KOPT-K1 (cell line): ENCODE results near the gene HCN2.

ENCODE experiments used
- H3K27ac ChIP-seq: fragments of 200-600 bp; sonication (generic); 2 replicates; pipeline ENCODE4 v1.5.1; 2016; ENCODE audit warnings: antibody characterized with exemption, mild to moderate bottlenecking, low read depth, low read length; ENCODE audit not compliant: poor library complexity, severe bottlenecking
- H3K36me3 ChIP-seq: fragments of 200-600 bp; sonication (generic); 2 replicates; pipeline ENCODE4 v1.5.1; 2017; ENCODE audit warnings: antibody characterized with exemption, mild to moderate bottlenecking, low read length, moderate library complexity; ENCODE audit not compliant: insufficient read depth
- H3K9me3 ChIP-seq: fragments of 200-600 bp; sonication (generic); 2 replicates; pipeline ENCODE4 v1.5.1; 2017; ENCODE audit warnings: antibody characterized with exemption, low read length, mild to moderate bottlenecking; ENCODE audit not compliant: insufficient read depth, poor library complexity, severe bottlenecking

HCN2 gene

DNA sequence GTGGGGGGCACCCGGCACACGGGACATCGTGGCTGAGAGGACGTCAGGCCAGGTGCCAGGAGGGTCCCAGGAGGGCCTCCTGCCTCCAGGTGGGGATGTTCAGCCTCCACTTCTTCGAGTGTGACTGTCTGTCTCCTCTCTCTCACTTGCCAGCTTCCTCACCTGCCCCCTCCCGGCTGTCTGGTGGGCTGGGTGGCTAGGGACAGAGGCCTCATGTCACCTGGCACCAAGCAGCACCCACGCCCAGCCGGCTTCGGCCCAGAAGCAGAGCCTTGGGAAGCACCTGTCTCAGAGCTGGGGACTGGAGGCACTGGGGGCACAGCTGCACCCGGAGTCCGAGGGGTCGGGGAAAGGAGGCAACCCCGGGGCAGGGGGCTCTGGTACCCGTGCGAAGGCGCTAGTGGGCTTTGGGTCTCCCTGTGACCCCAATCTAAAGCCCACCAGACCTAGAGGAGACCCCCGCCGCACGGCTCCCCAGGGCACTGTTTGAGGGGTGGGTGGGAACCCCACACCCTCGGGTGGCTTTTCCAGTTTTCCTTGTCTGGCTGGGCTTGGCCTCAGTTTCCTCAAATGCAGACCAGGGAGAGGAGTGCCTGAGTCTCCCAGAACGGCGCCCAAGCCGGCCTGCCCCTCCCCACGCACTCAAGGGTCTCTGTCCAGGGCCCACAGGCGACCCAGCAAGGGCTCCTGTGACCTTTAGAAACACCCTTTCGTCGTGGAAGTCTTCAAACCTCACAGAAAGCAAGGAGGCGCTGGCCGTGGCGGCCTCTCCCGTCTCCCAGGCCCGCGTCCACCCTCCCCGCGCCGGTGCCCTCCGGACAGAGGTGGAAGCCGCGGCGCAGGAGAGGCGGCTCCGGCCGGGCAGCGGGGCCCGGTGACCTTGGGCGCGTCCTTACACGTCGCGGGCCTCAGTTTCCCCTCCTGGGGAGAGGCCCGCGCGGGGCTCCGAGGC, 664 bp upstream of the HCN2 start:
- H3K36me3 ChIP-seq = no peaks in the 10 kb centered on the region; the same call in 1 of the 2 replicates
- H3K27ac ChIP-seq = no peak overlapping the region
- no peaks in the 10 kb centered on the region for H3K9me3 ChIP-seq

DNA sequence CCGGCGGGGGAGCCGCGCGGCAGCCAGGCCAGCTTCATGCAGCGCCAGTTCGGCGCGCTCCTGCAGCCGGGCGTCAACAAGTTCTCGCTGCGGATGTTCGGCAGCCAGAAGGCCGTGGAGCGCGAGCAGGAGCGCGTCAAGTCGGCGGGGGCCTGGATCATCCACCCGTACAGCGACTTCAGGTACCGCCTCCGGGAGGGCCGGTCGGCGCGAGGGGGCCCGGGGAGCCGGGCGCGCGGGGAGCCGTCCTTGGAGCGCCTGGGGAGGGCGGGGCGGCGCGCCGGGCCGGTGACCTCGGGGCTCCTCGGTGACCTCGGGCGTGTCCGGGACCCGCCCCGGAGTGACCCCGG, 690 bp downstream of the HCN2 start:
- Histone ChIP-seq H3K27ac (no peak overlapping the region), H3K36me3 (no peaks in the 10 kb centered on the region), H3K9me3 (no peaks in the 10 kb centered on the region)

DNA sequence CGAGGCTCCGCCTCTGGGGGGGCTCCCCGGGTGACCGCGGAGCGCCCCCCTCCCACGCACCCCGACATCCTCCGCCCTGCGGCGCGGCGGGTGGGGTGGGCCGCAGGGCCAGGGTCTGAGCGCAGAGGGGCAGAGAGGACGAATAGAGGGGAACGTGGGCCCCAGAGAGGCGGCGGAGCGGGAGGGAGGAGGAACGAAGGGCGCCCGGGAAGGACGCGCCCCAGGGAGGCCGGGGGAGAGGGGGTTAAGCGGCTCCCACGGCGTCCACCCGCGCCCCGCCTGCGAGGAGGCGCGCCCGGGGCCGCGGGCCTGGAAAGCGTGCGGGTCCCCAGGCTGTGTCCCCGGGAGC, 1.0 kb downstream of the HCN2 start:
- Histone ChIP-seq H3K27ac (no peak overlapping the region), H3K36me3 (no peaks in the 10 kb centered on the region), H3K9me3 (no peaks in the 10 kb centered on the region)

DNA sequence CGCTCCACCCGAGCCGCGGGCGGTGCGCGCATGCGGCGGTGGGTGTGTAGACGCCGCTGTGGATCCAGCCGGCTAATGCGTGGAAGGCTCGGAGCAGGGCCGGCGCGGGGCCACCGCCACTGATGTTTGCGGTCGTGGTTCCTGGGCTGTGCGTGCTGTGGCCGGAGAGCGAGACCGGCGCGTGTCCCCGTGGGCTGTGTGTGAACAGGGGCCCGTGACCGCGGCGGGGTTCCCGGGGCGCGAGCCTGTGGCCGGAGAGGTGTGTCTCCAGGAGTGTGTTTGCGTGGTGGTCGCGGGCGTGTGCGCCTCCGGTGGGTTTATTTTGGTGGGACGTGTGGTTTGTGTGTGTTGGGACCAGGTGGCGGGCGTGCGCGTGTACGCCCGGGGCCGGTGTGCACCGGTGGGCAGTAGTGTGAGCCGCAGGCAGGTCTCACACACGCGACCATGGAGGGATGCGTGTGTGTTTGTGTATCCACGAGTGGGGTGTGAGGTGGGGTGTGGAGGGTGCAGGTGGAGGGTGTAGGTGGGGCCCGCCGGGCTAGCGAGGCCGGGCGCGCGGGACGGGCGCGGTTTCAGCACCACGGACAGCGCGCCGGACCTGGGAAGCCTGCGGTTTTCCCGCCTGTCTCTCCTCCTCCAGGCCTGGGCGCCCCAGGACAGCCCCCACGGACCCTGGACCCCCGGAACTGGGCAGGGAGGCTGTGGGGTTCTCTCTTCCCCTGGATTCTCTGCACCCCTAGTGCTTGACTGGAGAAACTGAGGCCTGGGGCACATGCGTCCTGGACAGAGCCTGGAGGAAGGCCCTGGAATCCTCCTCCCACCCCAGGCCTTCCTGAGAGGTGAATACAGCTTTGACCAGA, 1.6 kb downstream of the HCN2 start:
- Histone ChIP-seq H3K27ac (no peak overlapping the region), H3K36me3 (no peaks in the 10 kb centered on the region), H3K9me3 (no peaks in the 10 kb centered on the region)

DNA sequence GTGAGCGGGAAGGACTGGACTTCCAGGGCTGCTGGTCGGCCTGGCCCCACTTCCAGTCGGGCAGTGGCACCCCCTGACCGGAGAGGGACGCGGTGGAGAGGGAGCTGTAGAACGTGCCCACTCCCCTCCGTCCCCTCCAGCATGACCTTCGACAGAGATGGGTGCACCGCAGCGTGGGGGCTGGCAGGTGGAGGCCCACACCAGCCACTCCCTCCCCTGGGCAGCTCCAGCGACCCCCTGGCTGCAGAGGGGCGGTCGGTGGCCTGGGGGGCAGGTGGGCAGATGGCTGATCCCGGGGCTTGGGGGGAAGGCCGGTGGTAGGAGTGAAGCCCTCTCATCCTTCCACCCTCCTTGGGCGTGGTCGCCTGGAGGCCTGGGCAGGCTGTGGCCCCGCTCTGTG, 2.4 kb downstream of the HCN2 start:
- H3K36me3 ChIP-seq = no peaks in the 10 kb centered on the region

DNA sequence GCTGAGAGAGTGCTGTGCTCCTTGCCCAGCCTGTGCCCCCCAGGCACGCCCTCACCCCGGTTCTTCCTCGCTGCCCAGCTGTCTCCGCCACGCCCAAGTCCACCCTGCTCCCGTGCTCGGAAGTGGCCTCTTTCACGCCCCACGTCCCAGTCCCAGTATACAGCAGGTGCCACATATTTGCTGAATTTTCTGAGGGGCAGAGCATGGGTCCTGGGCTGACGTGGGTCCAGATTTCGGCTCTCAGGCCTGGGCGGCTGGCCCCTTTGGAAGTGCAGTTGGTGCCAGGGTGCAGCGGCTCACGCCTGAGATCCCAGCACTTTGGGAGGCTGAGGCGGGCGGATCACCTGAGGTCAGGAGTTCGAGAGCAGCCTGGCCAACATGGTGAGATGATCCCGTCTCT, 3.4 kb downstream of the HCN2 start:
- no peaks in the 10 kb centered on the region for H3K36me3 ChIP-seq
- no peak overlapping the region for H3K27ac ChIP-seq
- H3K9me3 ChIP-seq = no peaks in the 10 kb centered on the region

More for the DNA sequence above, 2.4 kb downstream of the HCN2 start:
- Histone ChIP-seq H3K27ac (no peak overlapping the region), H3K9me3 (no peaks in the 10 kb centered on the region)

DNA sequence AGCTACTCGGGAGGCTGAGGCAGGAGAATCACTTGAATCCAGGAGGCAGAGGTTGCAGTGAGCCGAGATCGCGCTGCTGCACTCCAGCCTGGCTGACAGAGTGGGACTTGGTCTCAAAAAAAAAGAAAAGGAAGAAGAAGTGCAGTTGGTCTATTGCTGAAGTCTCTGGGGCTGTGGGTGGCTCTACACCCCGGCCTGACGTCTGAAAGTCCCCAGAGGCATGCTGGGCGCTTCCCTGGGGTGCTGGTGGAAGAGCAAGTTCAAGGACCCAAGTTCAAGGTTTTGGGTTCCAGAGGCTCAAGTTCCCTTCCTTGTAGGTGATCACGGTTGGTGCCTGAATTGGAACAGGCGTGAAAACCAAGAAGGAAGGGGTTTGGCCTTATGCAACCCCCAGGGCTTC, 3.8 kb downstream of the HCN2 start:
- Histone ChIP-seq H3K9me3 (no peaks in the 10 kb centered on the region), H3K36me3 (no peaks in the 10 kb centered on the region), H3K27ac (no peak overlapping the region)

DNA sequence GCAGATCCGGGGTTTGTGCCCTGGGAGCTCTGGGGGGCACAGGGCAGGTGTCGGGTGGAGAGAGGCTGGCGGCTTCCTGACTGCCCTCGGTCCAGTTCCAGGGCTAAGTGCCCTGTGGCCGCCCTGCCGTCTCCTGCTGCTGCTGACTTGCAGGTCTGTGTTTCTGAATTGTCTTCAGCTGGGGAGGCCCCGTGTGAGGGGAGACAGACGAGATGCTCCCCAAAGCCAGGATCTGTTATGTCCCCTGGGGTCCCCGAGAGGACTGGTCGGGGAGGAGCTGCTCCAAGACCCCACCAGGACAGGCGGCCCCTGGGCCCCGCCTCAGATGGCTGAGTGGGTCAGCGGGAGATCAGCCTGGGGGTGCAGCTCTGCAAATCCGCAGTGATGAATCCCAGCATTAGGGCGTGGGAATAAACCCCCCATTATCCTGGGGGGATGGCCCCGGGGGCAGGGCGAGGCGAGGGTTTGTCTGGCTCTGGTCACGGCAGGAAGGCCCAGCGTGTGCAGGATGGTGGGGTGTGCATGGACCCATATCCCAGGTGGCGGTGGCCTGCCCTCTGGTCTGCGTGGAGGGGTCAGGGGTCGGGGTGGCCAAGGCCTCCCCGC, 4.7 kb downstream of the HCN2 start:
- H3K36me3 ChIP-seq = no peaks in the 10 kb centered on the region
- no peaks in the 10 kb centered on the region for H3K9me3 ChIP-seq
- H3K27ac ChIP-seq = no peak overlapping the region

DNA sequence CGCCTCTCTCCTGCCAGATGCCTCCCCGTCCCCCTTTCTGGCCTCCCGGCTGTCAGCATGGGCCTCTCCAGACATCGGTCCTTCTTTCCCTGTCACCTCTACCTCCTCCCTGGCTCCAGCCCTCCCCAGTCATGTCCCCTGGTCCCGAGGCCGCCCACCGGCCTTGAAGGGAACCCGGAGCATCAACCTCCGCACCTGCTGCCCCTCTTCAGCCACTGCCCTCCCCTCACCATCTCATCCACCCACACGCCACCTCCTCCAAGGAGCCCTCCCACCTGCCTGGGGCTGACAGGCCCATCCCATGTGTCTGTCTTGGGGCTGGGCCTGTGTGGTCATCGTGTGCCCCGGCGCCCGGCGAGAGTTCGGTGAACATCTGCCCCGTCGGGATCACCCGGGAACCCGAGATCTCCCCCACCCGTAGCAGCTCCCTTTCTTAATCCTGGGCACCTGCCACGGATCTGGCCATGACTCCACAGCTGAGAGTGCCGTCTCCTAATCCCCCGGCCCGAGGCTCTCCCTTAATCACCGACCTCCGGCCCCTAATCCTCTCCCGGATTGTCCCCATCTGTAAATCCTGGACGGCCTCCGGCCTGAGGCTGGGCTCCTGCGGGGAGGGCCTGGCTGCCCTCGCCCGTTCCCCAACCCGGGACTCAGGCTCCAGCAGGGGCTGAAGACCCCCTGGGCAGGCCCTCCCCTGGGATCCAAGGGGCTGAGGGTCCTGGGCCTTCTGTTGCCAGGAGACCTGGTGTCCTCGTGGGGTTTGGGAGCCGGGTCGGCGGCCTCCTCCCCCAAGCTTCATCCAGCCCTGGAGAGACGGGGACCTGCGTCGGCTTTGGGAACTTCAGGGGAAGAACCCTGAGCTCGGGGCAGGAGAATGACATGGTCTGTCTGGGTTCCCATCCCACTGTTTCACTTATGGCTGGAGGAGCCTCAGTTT, 5.9 kb downstream of the HCN2 start:
- H3K36me3 ChIP-seq = no peaks in the 10 kb centered on the region
- H3K27ac ChIP-seq = no peak overlapping the region
- no peaks in the 10 kb centered on the region for H3K9me3 ChIP-seq

DNA sequence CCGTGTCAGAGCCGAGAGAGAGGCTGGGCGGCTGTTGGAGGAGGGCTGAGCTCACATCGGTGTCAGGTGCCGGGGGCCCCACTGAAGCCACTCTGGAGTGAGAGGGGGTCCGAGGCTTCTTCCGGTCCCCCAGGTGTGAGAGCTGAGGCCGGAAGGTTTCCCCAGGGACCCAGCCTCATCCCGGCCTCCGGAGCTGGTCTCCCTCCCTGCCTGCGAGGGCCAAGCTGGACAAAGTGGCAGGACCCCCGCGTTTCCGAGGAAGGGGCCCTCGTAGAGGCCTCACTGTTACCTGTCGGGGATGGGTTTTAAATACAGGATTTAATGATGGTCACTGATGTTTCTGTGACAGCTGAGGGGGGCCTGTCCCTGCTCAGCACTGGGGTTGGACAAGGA, 6.6 kb downstream of the HCN2 start:
- H3K36me3 ChIP-seq = no peaks in the 10 kb centered on the region
- H3K9me3 ChIP-seq = no peaks in the 10 kb centered on the region
- no peak overlapping the region for H3K27ac ChIP-seq

DNA sequence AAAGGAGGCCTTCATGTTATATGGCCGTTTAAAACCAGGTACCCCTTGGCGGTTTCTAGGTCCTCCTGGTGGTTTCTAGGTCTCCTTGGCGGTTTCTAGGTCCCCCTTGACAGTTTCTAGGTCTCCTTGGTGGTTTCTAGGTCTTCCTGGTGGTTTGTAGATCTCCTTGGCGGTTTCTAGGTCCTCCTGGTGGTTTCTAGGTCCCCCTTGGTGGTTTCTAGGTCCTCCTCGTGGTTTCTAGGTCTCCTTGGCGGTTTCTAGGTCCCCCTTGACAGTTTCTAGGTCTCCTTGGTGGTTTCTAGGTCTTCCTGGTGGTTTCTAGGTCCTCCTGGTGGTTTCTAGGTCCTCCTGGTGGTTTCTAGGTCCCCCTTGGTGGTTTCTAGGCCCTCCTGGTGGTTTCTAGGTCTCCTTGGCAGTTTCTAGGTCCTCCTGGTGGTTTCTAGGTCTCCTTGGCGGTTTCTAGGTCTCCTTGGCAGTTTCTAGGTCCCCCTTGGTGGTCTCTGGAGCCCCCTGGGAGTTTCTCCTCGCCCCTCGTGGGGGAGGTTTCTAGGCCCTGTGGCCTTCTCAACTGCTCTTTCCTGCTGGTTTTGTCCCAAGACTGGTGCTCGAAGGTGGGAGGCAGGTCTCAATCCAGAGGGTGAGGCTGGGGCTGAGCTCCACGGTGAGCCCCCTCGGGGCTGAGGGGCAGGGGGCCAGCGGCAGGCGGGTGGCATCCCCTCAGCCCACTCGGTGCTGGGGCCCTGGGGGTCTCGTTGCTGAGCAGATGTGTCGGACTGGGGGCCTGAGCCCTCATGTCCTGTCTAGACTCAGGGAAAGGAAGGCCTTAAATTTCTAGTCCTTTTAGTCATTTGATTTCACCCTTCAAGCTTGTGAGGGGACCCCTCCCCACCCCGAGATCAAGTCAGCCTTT, 8.0 kb downstream of the HCN2 start:
- no peak overlapping the region for H3K27ac ChIP-seq
- no peaks in the 10 kb centered on the region for H3K36me3 ChIP-seq
- no peaks in the 10 kb centered on the region for H3K9me3 ChIP-seq

DNA sequence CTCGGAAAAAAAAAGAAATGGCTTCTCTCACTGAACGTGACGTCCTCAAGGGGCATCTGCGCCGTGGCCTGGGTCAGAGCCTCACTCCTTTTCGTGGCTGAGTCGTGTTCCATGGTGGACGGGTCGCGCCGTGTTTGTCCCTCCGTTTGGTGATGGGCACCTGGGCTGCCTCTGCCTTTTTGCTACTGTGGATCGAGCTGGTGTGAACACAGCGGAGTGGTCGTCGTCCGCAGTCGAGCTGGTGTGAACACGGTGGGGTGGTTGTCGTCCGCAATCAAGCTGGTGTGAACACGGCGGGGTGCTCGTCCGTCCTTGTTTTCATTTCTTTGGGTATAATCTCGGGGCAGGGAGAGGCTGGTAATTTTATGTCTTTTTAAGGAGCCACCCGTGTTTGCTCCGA, 11.6 kb downstream of the HCN2 start:
- H3K27ac ChIP-seq = no peak overlapping the region
- no peaks in the 10 kb centered on the region for H3K9me3 ChIP-seq
- no peaks in the 10 kb centered on the region for H3K36me3 ChIP-seq

DNA sequence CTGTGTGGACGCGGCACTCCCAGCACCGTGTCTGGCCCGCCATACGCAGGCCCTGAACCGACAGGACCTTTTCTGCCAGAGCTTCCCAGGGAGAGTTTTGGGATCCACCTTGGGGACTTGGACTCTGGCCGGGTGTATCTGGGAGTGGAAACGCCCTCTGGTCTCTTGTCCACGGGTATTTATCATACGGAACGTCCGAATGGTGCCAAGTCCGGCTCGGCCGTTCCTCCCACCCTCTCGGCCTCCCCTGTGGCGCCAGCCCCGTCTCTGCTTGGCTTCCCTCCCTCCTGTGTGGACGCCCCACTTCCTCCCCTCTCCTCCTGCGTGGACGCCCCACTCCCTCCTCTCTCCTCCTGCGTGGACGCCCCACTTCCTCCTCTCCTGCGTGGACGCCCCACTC, 12.1 kb downstream of the HCN2 start:
- H3K27ac ChIP-seq = no peak overlapping the region
- H3K36me3 ChIP-seq = no peaks in the 10 kb centered on the region
- H3K9me3 ChIP-seq = no peaks in the 10 kb centered on the region
